GM21381 (cell line): ENCODE results near the gene HOXC10.

ENCODE experiments used
- ATAC-seq: cut with Tn5 transposase; IDR thresholded peaks from one replicate; pipeline ENCODE4 v1.9.1; 2021; ENCODE audit warnings: mild to moderate bottlenecking, moderate library complexity; ENCODE audit not compliant: unreplicated experiment

Gene HOXC10

DNA sequence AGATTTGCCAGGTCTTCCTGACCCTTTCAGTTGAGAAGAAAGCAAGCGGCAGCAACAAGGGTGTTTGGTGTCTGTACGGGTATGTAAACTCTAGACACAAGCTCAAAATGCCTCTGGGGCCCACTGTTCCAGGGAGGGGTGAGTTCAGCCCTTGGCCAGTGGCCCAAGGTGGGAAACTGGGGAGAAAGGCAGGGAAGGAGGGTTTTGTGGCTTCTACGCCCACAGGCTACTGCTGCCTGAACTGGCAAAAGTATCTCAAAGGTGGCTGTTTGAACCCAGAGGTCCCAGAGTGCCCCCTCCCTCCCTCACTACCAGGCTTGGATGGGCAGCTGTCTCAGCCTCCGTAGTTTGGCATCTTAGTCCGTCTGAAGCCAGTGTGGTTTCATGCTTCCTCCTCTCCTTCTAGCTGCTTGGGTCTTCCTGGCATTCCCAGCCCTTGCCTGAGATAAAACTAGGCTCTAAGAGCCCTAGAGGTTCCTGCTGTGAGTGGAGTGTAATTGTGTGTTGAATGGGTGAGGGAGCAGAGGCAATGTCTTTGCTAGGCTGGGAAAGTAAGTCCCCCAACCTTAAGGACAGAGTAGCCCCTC, 53.4 kb downstream of the HOXC10 start:
- ATAC-seq: no peak

DNA sequence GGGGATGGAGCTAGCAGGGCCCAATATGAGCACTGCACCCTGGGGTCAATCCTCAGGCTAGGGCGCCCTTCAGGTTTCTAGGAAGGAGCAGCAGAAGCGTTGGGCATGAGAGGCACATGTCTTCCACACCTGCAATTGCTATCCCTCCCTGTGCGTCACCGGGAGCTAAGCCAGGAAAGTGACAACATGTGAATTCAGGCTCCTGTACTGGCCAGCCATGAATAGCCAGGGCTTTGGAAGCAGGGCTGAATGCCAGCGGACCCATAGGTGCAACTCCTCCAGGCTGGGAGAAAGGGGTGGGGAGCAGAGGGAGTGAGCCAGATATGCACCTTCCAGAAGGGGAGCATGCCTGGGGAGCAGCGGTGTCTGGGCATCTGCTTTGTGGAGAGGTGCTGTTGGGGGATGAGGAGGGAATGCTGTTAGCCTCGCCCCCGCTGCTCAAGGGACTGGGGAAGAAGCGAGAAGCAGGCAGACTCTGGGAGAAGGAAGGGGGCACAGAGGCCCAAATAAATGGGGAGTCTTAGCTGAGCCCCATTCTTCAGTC, 54.0 kb downstream of the HOXC10 start:
- ATAC-seq: no peak

DNA sequence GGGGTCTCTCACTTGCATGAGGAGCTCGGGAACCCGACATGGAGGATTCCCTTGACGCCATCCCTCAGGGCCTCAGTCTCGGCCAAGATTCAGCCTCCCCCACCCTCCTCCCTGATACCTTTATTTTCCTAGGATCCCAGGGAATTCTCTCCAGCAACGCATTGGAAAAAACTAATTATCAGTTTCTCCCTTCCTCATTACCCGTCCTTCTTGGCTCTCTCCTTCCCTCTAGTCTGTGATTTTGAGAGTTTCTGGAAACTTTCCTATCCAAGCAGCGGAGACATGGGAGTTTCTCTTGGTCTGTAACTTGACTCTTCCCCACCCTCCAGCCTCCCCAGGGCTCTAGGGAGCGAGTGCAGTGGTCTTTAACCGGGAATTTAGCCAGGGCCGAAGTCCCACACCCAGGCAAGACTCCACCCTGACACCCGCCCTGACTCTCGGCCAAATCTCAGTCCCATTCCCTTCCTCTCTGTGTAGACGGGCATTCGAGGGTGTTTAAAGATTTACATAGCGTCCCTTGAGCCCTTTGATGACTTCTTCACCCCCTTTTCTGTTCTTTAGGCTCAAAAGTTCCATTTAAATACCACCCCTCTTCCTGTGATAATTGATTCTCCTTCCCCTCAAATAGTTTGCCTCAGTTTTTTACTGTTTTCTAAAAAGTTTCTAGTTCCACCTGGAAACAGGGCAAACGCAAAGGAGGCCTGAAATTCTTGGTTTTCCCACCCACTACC, 54.6 kb downstream of the HOXC10 start:
- ATAC-seq: no peak
